HG03108 (cell line): ENCODE results near the gene CBR4.
"Not testable (repeated sequence)": the region's sequence is repeated elsewhere in the genome, so short reads cannot be mapped to it uniquely, and the experiment has no call there.

Experiments used
- ATAC-seq: cut with Tn5 transposase; IDR thresholded peaks from one replicate; pipeline ENCODE4 v1.9.1; 2021; ENCODE audit warnings: moderate library complexity; ENCODE audit not compliant: unreplicated experiment

CBR4 gene

DNA sequence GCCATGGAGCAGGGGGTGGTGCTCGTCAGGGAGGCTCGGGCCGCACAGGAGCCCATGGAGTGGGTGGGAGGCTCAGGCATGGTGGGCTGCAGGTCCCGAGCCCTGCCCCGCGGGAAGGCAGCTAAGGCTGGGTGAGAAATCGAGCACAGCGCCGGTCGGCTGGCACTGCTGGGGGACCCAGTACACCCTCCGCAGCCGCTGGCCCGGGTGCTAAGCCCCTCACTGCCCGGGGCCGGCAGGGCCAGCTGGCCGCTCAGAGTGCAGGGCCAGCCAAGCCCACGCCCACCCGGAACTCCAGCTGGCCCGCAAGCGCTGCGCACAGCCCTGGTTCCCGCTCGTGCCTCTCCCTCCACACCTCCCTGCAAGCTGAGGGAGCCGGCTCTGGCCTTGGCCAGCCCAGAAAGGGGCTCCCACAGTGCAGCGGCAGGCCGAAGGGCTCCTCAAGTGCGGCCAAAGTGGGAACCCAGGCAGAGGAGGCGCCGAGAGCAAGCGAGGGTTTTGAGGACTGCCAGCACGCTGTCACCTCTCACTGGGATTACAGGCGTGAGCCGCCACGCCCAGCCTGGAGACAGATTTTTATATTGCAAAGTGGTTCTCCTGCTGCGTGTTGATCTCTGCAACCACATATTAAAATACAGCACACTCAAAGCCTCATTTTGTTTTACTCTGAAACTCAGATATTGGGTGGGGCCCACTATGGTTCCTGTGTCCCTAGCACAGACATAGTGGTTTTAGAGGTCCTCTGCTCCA is 26.0 kb upstream of the CBR4 start:
- ATAC-seq: not testable (repeated sequence)

DNA sequence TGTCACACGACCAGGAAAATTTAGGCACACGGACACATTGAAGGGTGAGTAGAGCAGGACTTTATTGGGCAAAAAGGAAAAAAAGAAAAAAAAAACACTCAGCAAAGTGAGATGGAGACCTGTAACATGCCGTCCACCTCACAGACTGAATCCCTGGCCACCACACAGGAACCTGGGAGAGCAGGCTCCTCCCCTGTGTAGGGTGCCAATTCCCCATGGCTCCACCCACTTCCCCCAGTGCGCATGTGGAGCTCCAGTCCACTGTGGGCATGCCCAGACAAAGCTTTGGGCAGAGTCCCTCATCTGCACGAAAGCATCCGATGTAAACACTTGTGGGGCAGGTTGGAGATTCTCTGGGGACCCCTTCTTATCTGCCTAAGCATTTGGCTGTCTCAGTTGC is 23.6 kb upstream of the CBR4 start:
- ATAC-seq: no peak

DNA sequence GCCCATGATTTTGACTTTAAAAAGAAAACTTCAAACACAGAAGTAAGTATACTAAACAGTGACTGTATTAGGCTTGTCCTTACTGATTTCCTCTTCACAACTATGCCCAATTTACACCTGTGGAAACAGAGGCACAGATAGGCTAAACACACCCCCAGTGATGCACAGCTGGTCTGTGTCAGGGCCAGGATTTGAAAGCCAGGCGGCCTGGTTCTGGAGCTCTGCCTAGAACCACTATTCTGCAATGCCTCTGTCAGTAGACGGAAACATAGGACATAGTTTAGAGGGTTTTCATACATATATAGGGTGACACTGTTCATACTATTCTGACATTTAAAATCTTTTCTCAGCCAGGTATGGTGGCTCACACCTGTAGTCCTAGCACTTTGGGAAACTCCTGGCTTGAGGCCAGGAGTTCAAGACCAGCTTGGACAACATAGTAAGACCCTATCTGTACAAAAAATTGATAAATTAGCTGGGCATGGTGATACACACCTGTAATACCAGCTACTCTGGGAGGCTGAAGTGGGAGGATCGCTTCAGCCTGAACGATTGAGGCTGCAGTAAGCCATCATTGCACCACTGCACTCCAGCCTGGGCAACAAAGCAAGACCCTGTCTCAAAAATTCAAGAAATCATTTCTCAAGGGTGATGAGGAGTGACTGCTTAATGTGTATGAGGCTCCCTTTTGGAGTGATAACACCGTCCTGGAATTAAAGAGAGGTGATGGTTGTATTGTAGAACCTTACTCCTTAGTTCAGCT is 23.0 kb upstream of the CBR4 start:
- ATAC-seq: no peak

DNA sequence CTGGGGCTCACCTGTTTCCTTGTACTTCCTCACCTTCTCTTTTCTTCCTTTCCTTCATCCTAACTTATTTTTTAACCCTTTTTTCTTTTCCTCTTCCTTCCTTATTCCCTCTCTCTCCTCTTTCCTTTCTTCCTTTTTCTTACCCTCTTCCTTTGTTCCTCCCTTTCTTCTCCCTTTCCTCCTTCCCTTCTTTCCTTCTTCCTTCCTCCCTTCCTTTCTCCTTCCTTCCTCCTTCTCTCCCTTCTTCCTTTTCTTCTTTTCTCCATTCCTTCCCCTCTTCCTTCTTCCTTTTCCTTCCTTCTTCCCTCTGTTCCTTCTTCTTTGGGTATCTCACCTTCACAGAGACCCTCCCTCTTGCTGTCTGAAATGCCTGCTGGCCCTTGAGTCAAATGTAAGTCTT is 22.1 kb upstream of the CBR4 start:
- no peak for ATAC-seq

DNA sequence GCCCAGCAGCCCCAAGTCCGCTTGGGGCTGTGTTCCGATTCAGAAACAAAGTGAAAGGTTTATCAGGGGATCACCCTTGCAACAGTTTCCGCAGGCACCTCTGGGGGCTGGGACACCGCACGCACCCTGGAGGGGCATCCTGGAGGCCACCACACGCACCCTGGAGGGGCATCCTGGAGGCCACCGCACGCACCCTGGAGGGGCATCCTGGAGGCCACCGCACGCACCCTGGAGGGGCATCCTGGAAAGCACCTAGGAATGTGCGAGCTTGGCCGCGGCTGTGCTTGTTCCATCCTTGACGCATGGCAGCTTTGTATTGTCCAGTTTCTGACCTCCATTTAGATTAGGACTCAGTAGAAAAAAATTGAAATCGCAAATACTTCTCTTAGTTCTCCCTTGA is 21.3 kb upstream of the CBR4 start:
- no peak for ATAC-seq

DNA sequence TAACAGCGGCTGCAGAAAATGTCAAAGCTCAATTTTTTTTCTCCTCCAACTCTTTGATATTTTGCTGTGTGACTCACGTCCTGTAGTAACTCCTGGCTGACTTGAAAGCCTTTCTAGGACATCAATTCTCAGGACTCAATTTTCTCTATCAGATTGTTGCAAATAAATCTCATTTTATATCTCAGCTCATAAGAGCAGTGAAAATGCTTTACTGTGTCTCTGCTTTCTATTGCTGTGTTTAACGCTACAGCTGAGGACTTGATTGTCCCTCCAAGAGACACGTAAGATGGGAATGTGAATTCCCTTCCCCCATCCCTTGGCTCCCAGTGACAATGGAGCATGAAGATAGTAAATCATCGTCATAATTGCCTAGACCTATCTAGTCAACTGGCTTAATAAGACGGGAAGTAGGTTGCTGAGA is 20.5 kb upstream of the CBR4 start:
- ATAC-seq: no peak

DNA sequence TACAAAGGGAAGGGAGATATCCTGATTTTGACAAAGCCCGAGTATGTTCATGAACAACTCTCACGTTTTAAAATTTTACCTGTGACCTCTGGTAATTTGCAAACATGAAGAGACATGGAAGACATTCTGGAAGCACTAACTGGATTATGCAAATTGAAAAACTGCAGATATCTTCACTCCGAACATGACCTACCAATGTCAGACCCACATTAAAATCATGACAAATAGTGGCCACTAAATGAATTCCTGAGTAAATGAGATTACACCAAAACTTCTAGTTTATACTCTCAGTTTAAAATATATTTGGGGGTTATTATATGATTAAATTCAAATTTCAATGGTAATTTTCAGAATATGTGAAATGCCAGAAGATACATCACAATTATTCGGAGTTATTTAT is 19.9 kb upstream of the CBR4 start:
- no peak for ATAC-seq

DNA sequence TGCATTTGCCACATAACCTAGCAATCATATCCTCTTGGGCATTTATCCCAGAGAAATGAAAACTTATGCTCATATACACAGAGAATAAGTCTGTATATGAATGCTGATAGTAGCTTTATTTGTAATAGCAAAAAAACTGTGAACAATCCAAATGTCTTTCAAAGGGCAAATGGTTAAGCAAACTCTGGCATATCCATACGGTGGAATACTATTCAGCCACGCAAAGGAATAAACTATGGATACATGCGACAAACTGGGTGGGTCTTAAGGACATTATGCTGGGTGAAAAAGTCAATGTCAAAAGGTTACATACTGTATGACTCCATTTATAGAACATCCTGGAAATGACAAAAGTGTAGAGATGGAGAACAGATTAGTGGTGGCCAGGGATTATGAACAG is 17.6 kb upstream of the CBR4 start:
- no peak for ATAC-seq

DNA sequence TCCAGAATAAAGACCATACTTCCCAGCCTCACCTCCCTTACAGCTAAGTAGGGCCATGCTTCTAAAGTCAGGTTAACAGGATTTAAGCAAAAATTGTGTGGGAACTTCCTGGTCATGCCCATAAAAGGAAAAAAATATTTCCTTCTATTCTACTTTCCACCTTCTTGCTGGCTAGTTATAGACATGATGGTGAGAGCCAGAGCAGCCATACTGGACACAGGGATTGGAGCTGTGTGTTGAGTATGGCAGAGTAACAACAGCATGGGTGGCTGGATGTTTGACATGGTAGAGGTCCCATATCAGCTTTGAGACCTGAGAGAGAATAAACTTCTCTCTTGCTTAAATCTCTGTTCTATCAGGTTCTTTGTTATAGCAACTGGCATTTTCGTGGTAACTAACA is 15.1 kb upstream of the CBR4 start:
- ATAC-seq: no peak

DNA sequence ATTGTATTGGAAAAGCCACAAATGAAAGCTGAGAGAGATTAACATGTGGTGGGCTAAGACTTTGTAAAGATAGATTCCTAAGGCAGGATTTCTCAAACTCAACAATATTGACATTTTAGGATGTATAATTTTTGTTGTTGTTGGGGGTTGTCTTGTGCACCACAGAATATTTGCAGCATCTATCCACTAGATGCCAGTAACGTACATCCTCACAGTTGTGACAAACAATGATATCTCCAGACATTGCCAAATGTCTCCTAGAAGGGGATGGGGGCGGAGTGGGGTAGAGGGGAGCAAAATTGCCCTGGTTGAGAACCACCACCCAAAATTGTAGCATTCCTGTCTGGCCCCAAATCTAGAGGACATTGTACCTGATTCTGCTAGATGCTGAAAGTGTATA is 14.7 kb upstream of the CBR4 start:
- peak; percentile 77 for ATAC-seq

DNA sequence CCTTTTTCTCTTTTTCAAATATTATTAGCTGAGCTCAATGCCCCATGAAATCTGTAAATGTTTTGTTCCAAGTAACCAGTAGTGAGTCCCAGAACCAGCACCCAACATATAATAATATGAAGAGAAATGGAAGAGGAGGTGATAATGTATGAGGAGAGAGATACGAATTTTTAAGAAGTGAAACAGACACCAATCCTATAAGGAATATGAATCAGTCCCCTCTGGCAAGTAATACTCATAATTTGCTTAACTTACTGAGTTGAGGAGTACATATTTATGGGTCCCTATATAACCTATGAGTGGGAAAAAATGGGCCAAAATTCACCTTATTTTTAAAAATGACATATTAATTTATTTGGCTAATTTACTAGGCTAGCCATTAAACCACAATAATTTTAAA is 8.4 kb upstream of the CBR4 start:
- no peak for ATAC-seq

DNA sequence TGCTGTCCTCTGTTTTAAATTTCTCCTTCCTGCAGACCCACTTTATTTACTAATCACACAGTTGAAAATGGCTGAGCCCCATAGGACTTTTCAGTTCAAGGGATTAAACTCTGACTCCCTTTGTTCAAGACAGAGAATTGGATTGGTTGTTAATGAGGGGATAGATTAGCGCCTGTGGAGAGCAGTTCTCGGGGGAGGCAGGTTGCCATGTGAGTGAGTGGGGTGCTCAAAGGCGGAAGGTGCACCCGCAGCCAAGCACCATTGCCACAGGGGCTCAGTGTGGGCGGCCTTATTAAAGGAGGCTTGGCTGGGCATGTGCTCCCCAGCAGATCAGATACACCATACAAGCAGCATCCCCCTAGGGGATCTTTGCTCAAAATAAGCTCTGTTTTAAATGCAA is 7.9 kb upstream of the CBR4 start:
- no peak for ATAC-seq

DNA sequence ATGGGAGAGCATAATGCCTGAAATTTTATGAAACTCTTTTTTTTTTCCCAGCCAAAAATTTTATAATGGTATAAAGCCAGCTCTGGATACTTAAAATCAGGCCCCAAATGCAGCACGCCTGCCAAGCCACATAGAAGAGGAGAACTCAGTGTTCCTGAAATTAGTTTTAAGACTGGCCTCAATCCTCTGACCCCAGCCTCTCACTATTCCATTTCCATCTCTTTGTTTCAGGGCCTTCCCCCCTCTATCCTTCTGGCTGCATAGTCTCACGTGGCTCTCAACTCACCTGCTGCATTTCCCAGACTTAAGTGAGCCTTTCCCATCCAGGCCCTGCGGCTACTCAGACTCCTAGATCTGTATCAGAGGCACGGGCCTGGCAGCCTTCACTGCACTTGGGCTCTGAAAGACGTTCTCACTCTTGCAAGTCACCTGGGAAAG is 5.2 kb upstream of the CBR4 start:
- ATAC-seq: no peak

DNA sequence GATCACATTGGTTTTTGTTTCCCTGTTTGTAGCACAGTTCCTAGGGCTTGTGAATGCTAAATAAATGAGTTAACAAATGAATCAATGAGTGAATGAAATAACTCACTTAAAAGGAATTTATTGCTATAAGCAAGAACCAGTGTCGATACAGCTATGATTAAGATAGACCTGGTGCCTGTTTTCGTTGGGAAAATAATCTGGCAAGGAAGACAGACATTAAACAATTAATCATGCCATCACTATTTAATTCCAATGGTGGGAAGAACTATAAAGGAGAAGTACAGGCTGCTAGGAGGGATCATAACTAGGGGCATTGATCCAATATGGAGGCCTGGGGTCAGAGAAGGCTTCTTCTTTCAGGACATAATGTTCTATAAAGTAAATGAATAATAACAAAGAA is 4.5 kb upstream of the CBR4 start:
- ATAC-seq: no peak

DNA sequence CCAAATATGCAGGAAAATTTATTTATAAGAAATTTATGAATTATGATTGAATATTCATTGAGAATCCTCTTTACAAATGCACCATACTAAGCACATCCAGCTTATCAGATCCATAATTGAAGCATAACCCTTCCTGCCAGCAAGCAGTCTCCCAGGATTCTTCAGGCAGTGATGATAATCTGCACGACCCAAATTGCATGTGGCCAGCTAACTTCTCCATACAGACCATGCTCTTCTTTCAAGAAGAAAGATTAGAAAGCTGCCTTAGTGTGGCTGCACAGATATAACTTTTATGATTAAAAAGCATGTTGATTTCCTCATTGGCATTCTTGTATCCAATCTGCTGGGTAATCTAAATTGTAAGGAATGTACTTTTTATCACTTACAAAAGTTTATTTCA is 3.3 kb upstream of the CBR4 start:
- no peak for ATAC-seq

DNA sequence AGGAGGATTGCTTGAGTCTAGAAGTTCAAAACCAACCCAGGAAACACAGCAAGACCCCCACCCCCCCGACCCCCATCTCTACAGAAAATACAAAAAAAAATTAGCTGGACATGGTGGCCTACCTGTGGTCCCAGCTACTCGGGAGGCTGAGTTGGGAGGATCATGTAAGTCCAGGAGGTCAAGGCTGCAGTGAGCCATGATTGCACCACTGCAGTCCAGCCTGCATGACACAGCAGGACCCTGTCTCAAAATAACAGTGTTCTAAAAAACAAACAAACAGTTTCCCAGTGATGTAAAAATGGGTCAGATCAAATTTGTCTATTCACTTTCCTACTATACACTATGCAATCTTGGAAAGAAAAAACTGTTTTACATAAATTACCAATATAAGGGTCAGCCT is 2.0 kb upstream of the CBR4 start:
- ATAC-seq: no peak

DNA sequence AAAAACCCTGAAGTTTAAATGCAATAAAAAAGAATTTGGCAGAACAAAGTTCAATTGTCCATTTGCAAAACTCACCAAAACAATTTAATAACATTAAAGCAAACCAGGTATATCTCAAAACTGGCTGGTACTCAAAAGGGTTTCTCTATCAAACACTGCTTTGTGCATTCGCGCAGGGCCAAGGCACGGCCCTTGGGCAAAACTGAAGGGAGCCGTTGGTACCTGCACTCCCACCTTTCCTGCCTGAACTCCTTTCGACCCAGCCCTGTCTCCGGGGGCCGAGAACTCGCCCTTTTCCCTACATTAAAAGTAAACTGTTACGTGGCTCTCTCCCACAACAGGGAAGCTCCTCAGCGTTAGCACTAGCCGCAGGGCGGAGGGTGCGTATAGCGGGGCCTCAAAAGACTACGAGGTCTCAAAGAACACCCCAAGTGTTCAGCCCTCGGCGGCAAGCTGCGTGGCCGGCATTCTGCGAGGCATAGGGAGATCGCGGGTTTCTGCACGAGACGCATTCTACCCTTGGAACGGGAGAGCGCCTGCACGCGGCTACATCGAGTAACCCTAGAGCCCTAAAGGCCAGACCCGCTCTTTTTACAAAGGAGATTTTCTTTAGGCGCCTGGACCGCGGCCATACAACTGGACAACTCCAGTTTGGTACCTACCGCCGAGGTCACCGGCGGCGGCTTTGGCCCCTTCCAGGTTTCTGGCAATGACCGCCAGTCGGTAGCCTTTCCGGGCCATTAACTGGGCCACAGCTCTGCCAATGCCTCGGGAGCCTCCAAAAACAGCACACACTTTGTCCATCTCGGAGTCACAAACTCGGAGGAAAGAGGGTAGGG is 550 bp downstream of the CBR4 start:
- ATAC-seq: peak; percentile 25

DNA sequence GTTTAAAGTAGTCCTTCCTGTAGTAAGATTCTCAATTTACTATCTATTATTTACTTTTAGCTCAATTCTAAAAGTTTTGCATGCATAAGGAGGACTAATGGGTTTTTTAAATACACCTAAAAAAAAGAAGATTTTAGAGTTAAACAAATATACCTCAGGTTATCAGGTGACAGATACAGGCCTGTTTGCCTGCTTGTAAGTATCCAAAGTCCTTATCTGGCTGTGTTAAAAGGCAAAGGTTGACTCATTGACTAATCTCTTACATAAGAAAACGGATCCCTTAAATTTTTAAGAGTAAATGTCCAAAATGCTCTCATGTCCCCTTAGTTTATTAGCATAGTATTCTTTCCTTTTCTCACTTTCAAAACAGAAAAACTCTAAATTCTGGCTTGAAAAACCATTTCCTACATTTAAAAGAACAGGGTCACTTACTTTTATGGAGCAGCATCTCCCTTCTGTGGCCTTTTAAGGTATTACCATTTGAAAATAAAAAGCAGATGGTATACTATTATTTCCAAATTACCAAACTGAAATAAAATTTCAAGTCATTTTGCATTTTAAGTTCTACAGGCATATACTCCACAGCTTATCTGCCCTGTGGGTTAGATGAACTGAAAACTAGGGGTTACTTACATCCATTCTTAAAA is 4.5 kb downstream of the CBR4 start:
- ATAC-seq: no peak

DNA sequence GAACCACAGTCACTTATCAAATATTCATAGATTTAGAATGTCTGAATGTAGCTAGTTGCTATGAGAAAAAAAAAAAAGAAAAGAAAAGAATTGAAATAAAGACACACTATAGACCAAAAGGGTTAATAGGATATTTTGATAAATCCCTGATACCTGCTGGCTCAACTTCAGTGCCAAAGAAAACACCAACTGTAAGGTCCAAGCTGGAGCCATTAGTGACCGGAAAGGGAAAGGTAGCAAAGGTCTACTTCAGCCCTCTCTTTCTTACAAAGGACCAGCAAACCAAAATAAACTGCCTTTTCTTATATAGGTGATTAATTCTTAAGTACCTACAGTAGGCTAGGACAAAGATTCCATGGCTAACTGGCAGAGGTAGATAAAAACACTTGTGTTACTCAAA is 9.7 kb downstream of the CBR4 start:
- no peak for ATAC-seq

DNA sequence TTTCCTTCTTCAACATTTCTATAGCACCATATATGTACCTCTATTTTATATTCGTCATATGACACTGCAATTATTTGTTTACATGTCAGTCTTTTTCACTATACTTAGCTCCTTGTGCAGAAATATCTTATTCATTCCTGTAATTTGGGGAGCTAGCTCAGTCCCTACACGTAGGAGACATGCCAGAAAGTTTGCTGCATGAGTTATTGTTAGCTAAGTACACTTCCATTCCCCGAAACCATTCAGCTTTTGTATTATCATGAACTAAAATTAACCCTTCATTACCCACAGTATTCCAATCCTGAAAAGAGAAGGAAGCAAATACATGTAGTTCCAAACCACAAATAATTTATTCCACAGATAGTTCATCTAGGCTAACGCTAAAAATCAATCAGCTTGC is 10.2 kb downstream of the CBR4 start:
- ATAC-seq: no peak

DNA sequence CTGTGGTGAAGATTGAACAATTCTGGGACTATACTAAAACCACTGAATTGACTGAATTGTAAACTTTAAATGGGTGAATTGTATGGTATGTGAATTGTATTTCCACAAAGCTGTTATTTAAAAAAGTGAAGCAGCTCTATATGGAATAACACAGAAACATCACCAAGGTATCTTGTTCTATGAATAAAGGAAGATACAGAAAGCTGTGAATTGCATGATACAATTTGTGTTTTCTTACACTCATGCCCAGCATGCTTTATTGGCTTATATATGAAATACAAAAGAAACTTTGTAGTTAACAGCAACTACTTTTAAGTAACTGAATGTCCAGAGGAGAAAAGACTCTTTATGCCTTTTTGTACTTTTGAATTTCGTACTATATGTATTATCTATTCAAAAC is 11.5 kb downstream of the CBR4 start:
- no peak for ATAC-seq
